K562 (cell line): ENCODE measurements around the gene SIT1. TPM values are rescaled to one million over a fixed set of nuclear protein-coding genes. Genes with fewer than 3 reads are reported as not detected.
A peak's percentile ranks its signal among the peaks of the same experiment; 100 is the strongest.

Source experiments
- ATAC-seq: fragments of 200-7000 bp; cut with Tn5 transposase; 3 replicates; pipeline ENCODE4 v1.9.1; 2020; ENCODE audit warnings: moderate library complexity
- BruUV-seq: library from RNA; stranded (reverse); fragments of 400-500 nt; replicated peaks from 2 replicates; lab custom pipeline; 2021; lab: Mats Ljungman, UMichigan
- CTCF ChIA-PET: fragments of 300-600 bp; formaldehyde crosslinking; extraction: SDS; loops from one replicate; lab custom pipeline; 2021; ENCODE audit warnings: low intra/inter-chr PET ratio; lab: Yijun Ruan, JAX
- POLR2A ChIA-PET: fragments of 300-600, 350-650 bp; sonication (Branson Sonifier 250); formaldehyde crosslinking; extraction: SDS; loops from one replicate; lab custom pipeline; 2021; ENCODE audit warnings: antibody characterized with exemption, inconsistent platforms; lab: Yijun Ruan, JAX
- DNase-seq, 4 experiments: peaks; one replicate each; pipeline versions ENCODE4 v3.0.0 to v3.0.0-alpha.2; 2011 to 2018; ENCODE audit warnings: low spot score in 3 of 4, mixed read lengths in 3 of 4; ENCODE audit errors: extremely low read depth in 1 of 4
- FAIRE-seq: peaks from 2 replicates; lab custom pipeline; 2011; peaks lifted over from hg19 to GRCh38; lab: Jason Lieb, UNC
- H2AFZ ChIP-seq: 2 replicates; pipeline ENCODE4 v1.6.0; 2011; ENCODE audit warnings: low read depth, low read length, control low read depth, inconsistent platforms
- H3K27ac ChIP-seq: fragments of 200-600 bp; 3 replicates; pipeline ENCODE4 v1.8.0; 2011; ENCODE audit warnings: low read depth, mild to moderate bottlenecking, control low read depth, inconsistent platforms, low read length, moderate library complexity, mixed read lengths; ENCODE audit errors: extremely low read depth
- H3K27me3 ChIP-seq, 2 experiments: fragments of 300-600 bp in 1 of 2; 2 replicates in 1 of 2; 3 replicates in 1 of 2; pipeline versions ENCODE4 v1.6.0 to v1.8.0; 2011; ENCODE audit warnings: inconsistent platforms in 2 of 2, low read length in 2 of 2, mild to moderate bottlenecking in 1 of 2, mixed read lengths in 1 of 2, moderate library complexity in 1 of 2; ENCODE audit not compliant: control insufficient read depth in 2 of 2, insufficient read depth in 2 of 2
- H3K36me3 ChIP-seq: fragments of 300-600 bp; 3 replicates; pipeline ENCODE4 v1.8.0; 2011; ENCODE audit warnings: mild to moderate bottlenecking, low read length, inconsistent platforms; ENCODE audit not compliant: control insufficient read depth, insufficient read depth
- H3K4me1 ChIP-seq, 2 experiments: fragments of 200-600 bp in 1 of 2; replicated peaks in 1 of 2; 2 replicates in 1 of 2; 3 replicates in 1 of 2; pipeline versions ENCODE4 v1.5.1 to v1.8.0; 2011; ENCODE audit warnings: inconsistent platforms in 2 of 2, low read length in 2 of 2, mild to moderate bottlenecking in 1 of 2, mixed read lengths in 1 of 2, moderate library complexity in 1 of 2; ENCODE audit not compliant: control insufficient read depth in 2 of 2, insufficient read depth in 2 of 2
- H3K4me2 ChIP-seq: 2 replicates; pipeline ENCODE4 v1.6.1; 2011; ENCODE audit warnings: low read length, control low read depth, inconsistent platforms, mixed read lengths; ENCODE audit not compliant: insufficient read depth
- H3K4me3 ChIP-seq: fragments of 200-600 bp; sonication (generic), shearing (Covaris generic); 2 replicates; pipeline ENCODE4 v1.5.1; 2016; ENCODE audit warnings: control low read depth, inconsistent platforms
- H3K79me2 ChIP-seq: fragments of 200-600 bp; 3 replicates; pipeline ENCODE4 v1.8.0; 2011; ENCODE audit warnings: low read length, inconsistent platforms; ENCODE audit not compliant: control insufficient read depth, insufficient read depth
- H3K9ac ChIP-seq, 2 experiments: 2 replicates each; pipeline versions ENCODE4 v1.6.0 to v1.6.1; 2011; ENCODE audit warnings: low read depth in 2 of 2, low read length in 2 of 2, control low read depth in 1 of 2, inconsistent platforms in 1 of 2, mild to moderate bottlenecking in 1 of 2, mixed read lengths in 1 of 2; ENCODE audit not compliant: insufficient read depth in 1 of 2
- H3K9me1 ChIP-seq: one replicate; pipeline ENCODE4 v1.6.0; 2011; ENCODE audit warnings: inconsistent platforms, mild to moderate bottlenecking, low read length, moderate library complexity; ENCODE audit not compliant: control insufficient read depth, insufficient read depth
- H3K9me3 ChIP-seq: replicated peaks from 2 replicates; pipeline ENCODE4 v1.5.1; 2011; ENCODE audit warnings: low read depth, low read length, inconsistent platforms; ENCODE audit not compliant: control insufficient read depth, insufficient read depth
- H4K20me1 ChIP-seq: replicated peaks from 2 replicates; pipeline ENCODE4 v1.6.1; 2011; ENCODE audit warnings: low read length, inconsistent platforms, mixed read lengths; ENCODE audit not compliant: control insufficient read depth, insufficient read depth
- ATF1 ChIP-seq, 2 experiments: fragments of 450-650 bp in 1 of 2; IDR thresholded peaks; 2 replicates each; pipeline ENCODE4 v1.6.1; 2016; ENCODE audit warnings: missing compliant biosample characterization in 1 of 2, missing genetic modification characterization in 1 of 2
- ATF4 ChIP-seq: fragments of 450-650 bp; formaldehyde crosslinking; IDR thresholded peaks from 2 replicates; pipeline ENCODE4 v1.4.0; 2022; ENCODE audit warnings: mild to moderate bottlenecking, moderate library complexity
- BCOR ChIP-seq: fragments of 450-650 bp; IDR thresholded peaks from 2 replicates; pipeline ENCODE4 v1.6.1; 2016
- CREBBP ChIP-seq: IDR thresholded peaks from one replicate; pipeline ENCODE4 v1.6.1; 2012; ENCODE audit warnings: low read depth, mild to moderate bottlenecking, control low read depth, inconsistent platforms, low read length
- CSDE1 ChIP-seq, 2 experiments: fragments of 450-650 bp; IDR thresholded peaks; 2 replicates each; pipeline ENCODE4 v1.6.1; 2016; ENCODE audit warnings: mild to moderate bottlenecking in 1 of 2
- HNRNPH1 ChIP-seq: fragments of 200-400 bp; formaldehyde crosslinking; optimal IDR thresholded peaks from 2 replicates; pipeline ENCODE3; 2017; ENCODE audit warnings: low read depth, mild to moderate bottlenecking, low read length, moderate library complexity
- NCOA1 ChIP-seq: fragments of 450-650 bp; IDR thresholded peaks from 2 replicates; pipeline ENCODE4 v1.6.1; 2016; ENCODE audit warnings: low read depth
- NFIC ChIP-seq: fragments of 450-650 bp; IDR thresholded peaks from 2 replicates; pipeline ENCODE4 v1.6.1; 2017; ENCODE audit warnings: mild to moderate bottlenecking, inconsistent platforms
- NONO ChIP-seq, 2 experiments: fragments of 200-400 bp in 1 of 2; fragments of 450-650 bp in 1 of 2; formaldehyde crosslinking in 1 of 2; IDR thresholded peaks; 2 replicates each; pipeline ENCODE4 v1.6.1; 2017; ENCODE audit warnings: low read depth in 2 of 2, mild to moderate bottlenecking in 2 of 2, moderate library complexity in 2 of 2, low read length in 1 of 2
- OTX1 ChIP-seq: fragments of 450-650 bp; formaldehyde crosslinking; IDR thresholded peaks from 2 replicates; pipeline ENCODE4 v1.4.0; 2022; ENCODE audit warnings: mild to moderate bottlenecking
- PHF20 ChIP-seq: fragments of 450-650 bp; IDR thresholded peaks from 2 replicates; pipeline ENCODE4 v1.6.1; 2018; ENCODE audit not compliant: partially characterized antibody
- PML ChIP-seq: IDR thresholded peaks from 2 replicates; pipeline ENCODE4 v1.6.1; 2012; ENCODE audit warnings: low read length, inconsistent platforms
- POLR2A ChIP-seq: fragments of 450-650 bp; conservative IDR thresholded peaks from 2 replicates; pipeline ENCODE4 v1.6.1; 2016
- POLR2AphosphoS2 ChIP-seq: IDR thresholded peaks from 2 replicates; pipeline ENCODE4 v1.6.1; 2012; ENCODE audit warnings: low read length, improper control_type of control experiment
- RBM17 ChIP-seq: fragments of 200-400 bp; formaldehyde crosslinking; IDR thresholded peaks from 2 replicates; pipeline ENCODE4 v1.6.1; 2017; ENCODE audit warnings: low read depth, mild to moderate bottlenecking, low read length, borderline replicate concordance
- XRCC3 ChIP-seq: fragments of 450-650 bp; IDR thresholded peaks from 2 replicates; pipeline ENCODE4 v1.6.1; 2017; ENCODE audit warnings: mild to moderate bottlenecking, moderate library complexity
- ZC3H8 ChIP-seq: fragments of 450-650 bp; IDR thresholded peaks from 2 replicates; pipeline ENCODE4 v1.6.1; 2017
- ZFX ChIP-seq: sonication (generic); formaldehyde crosslinking; IDR thresholded peaks from 2 replicates; pipeline ENCODE4 v1.8.0; 2022; ENCODE audit warnings: mild to moderate bottlenecking, missing genetic modification reagents, moderate library complexity
- ZNF445 ChIP-seq: fragments of 250-450 bp; sonication (Bioruptor Pico); IDR thresholded peaks from 2 replicates; pipeline ENCODE4 v1.4.0; 2020; ENCODE audit warnings: low read depth, mild to moderate bottlenecking, moderate library complexity
- WGBS: fragments of 100-300 bp; shearing (Covaris generic); methylation state at CpG from one replicate; pipeline ENCODE4 v1.1.6; 2016; ENCODE audit warnings: low coverage, mixed read lengths; ENCODE audit not compliant: insufficient coverage; ENCODE audit errors: missing lambda C conversion rate; 5-methylcytosine and 5-hydroxymethylcytosine counted together
- in situ Hi-C: fragments of 300-500 bp; cut with MboI; formaldehyde crosslinking; loops from 4 replicates; pipeline ENCODE4 v1.15.0; 2018; ENCODE audit warnings: inconsistent platforms, mixed read lengths
- intact Hi-C: fragments of 100-400 bp; cut with micrococcal nuclease; formaldehyde crosslinking; loops from 2 replicates; pipeline ENCODE4 v1.14.2; 2022
- polyA plus RNA-seq, 8 experiments: library from polyadenylated mRNA; depleted of rRNA in 4 of 8; stranded (reverse) in 5 of 8; unstranded in 3 of 8; fragments of >200 nt; fragmentation: Nextera tagmentation in 2 of 8; fragmentation: Illumina TruSeq in 1 of 8; extraction: Ambion mirVana in 2 of 8; extraction: Trizol in 1 of 8; gene quantifications; 2 replicates each; pipeline versions ENCODE4 v1.2.1 to v1.2.3, GENCODE V29; 2011 to 2014; ENCODE audit warnings: inconsistent platforms in 1 of 8, missing spikeins in 1 of 8
- total RNA-seq, 7 experiments: library from RNA; depleted of rRNA in 6 of 7; stranded (reverse); fragments of >200 nt in 6 of 7; fragmentation: Illumina TruSeq in 2 of 7; extraction: Trizol in 2 of 7; gene quantifications; 2 replicates each; pipeline versions ENCODE4 v1.2.1 to v1.2.3, GENCODE V29; 2011 to 2021; ENCODE audit warnings: low replicate concordance in 1 of 7
- TF ChIP-seq, protein P1 (sequence below), 3 experiments: IDR thresholded peaks in 2 of 3; conservative IDR thresholded peaks in 1 of 3; 2 replicates each; pipeline ENCODE4 v1.5.1; 2011 to 2012; ENCODE audit warnings: low read length in 3 of 3, mild to moderate bottlenecking in 3 of 3, control low read depth in 2 of 3, improper control_type of control experiment in 1 of 3, inconsistent platforms in 1 of 3, low read depth in 1 of 3, mixed read lengths in 1 of 3, moderate library complexity in 1 of 3; ENCODE audit not compliant: insufficient read depth in 2 of 3
- TF ChIP-seq, protein P2 (sequence below): fragments of 450-650 bp; IDR thresholded peaks from 2 replicates; pipeline ENCODE4 v1.6.1; 2014; ENCODE audit warnings: low read depth, mild to moderate bottlenecking, moderate library complexity, borderline replicate concordance

Gene SIT1
- total and polyA plus RNA-seq, 9 of the 15 experiments (the other 6 are each of a cell fraction or from before 2014, with no cell fraction given): not detected

DNA sequence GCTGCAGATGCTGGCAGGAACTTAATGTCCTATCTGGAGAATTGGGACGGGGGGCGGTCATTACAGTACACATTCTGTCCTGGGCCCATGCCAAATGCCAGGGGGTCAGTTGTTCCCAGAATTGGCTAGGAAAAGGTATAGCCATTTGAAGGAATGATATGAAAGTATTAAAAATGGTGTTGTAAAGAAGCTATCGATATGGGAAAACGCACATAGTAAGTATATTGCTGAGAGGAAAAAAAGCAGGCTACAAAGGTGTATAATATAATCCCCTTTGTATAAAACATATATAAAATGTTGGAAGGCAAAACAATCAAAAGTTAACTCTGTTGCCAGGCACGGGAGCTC is 14.7 kb upstream of the SIT1 start:
- H3K9ac ChIP-seq: peak overlapping the region; percentile 91 to 95
- FAIRE-seq (no peak), ATAC-seq (no peak), DNase-seq (no peak)
- H3K79me2 ChIP-seq: peaks cover 18% of the 10 kb centered on the region
- H3K4me3 ChIP-seq: peak overlapping the region; percentile 81
- H2AFZ ChIP-seq: peak overlapping the region; percentile 95
- H3K9me3 ChIP-seq: no peaks in the 10 kb centered on the region
- CTCF ChIA-PET: no interaction called here
- POLR2A ChIA-PET: interaction anchor here (2.8 kb wide), 1 partner anchor 14 kb away, joined by 6 read pairs; no protein-coding TSS in a partner anchor
- H3K4me1 ChIP-seq: peaks cover 13 to 22% of the 10 kb centered on the region in 2 experiments
- peaks cover 29% of the 10 kb centered on the region; the same call in 2 of the 3 replicates for H3K36me3 ChIP-seq
- WGBS: 32% methylated on average over 5 of the region's 5 CpGs
- H3K9me1 ChIP-seq: no peaks in the 10 kb centered on the region
- H4K20me1 ChIP-seq: no peaks in the 10 kb centered on the region
- in situ Hi-C loops (no loop called here), intact Hi-C loops (loop anchor here (10.0 kb wide), 1 partner anchor 149 kb away; the partner anchor contains the start of genes HINT2 and SPAG8)
- H3K27me3 ChIP-seq: no peaks in the 10 kb centered on the region
- peak overlapping the region; percentile 95 for H3K4me2 ChIP-seq
- peak overlapping the region; percentile 92 for H3K27ac ChIP-seq
- BruUV-seq: no TSS peak
- TF ChIP-seq POLR2AphosphoS2 (no peak), ZNF445 (CRISPR knock-in tag) (no peak), NCOA1 (no peak), HNRNPH1 (no peak), CSDE1 (IDR thresholded peaks at IDR 0.05) (no peak), ZC3H8 (no peak), NFIC (peak; percentile 78; the same call in 1 of the 2 replicates), XRCC3 (no peak), OTX1 (no peak), CREBBP (no peak), ATF4 (CRISPR knock-in tag) (no peak), PHF20 (no peak), ZFX (CRISPR knock-in tag) (peak; percentile 3; the same call in 1 of the 2 replicates), PML (no peak), ATF1 (CRISPR knock-in tag; IDR thresholded peaks at IDR 0.05) (no peak), ATF1 (tag; IDR thresholded peaks at IDR 0.05) (no peak), NONO (IDR thresholded peaks at IDR 0.05; ENCODE audit: low read depth in 2 of 2, low read length in 1 of 2) (no peak), POLR2A (no peak), RBM17 (no peak), BCOR (no peak)
- TF ChIP-seq, protein P1, sequence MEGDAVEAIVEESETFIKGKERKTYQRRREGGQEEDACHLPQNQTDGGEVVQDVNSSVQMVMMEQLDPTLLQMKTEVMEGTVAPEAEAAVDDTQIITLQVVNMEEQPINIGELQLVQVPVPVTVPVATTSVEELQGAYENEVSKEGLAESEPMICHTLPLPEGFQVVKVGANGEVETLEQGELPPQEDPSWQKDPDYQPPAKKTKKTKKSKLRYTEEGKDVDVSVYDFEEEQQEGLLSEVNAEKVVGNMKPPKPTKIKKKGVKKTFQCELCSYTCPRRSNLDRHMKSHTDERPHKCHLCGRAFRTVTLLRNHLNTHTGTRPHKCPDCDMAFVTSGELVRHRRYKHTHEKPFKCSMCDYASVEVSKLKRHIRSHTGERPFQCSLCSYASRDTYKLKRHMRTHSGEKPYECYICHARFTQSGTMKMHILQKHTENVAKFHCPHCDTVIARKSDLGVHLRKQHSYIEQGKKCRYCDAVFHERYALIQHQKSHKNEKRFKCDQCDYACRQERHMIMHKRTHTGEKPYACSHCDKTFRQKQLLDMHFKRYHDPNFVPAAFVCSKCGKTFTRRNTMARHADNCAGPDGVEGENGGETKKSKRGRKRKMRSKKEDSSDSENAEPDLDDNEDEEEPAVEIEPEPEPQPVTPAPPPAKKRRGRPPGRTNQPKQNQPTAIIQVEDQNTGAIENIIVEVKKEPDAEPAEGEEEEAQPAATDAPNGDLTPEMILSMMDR (IDR thresholded peaks at IDR 0.05 in 2 of 3, conservative IDR thresholded peaks at IDR 0.05 in 1 of 3; ENCODE audit: insufficient read depth in 2 of 3, low read depth in 1 of 3, low read length in 3 of 3): 0 out of 6 replicates have a peak, but pooled peaks of 1 of the 3 experiments have one; percentile 7
- TF ChIP-seq, protein P2, sequence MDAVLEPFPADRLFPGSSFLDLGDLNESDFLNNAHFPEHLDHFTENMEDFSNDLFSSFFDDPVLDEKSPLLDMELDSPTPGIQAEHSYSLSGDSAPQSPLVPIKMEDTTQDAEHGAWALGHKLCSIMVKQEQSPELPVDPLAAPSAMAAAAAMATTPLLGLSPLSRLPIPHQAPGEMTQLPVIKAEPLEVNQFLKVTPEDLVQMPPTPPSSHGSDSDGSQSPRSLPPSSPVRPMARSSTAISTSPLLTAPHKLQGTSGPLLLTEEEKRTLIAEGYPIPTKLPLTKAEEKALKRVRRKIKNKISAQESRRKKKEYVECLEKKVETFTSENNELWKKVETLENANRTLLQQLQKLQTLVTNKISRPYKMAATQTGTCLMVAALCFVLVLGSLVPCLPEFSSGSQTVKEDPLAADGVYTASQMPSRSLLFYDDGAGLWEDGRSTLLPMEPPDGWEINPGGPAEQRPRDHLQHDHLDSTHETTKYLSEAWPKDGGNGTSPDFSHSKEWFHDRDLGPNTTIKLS: no peak
